ENCODE data around the gene B3GALT6.

GRCh38 chr1:1250786-1251284 lies 18.8 kb downstream of the B3GALT6 start:
- TF ChIP-seq, protein P1, sequence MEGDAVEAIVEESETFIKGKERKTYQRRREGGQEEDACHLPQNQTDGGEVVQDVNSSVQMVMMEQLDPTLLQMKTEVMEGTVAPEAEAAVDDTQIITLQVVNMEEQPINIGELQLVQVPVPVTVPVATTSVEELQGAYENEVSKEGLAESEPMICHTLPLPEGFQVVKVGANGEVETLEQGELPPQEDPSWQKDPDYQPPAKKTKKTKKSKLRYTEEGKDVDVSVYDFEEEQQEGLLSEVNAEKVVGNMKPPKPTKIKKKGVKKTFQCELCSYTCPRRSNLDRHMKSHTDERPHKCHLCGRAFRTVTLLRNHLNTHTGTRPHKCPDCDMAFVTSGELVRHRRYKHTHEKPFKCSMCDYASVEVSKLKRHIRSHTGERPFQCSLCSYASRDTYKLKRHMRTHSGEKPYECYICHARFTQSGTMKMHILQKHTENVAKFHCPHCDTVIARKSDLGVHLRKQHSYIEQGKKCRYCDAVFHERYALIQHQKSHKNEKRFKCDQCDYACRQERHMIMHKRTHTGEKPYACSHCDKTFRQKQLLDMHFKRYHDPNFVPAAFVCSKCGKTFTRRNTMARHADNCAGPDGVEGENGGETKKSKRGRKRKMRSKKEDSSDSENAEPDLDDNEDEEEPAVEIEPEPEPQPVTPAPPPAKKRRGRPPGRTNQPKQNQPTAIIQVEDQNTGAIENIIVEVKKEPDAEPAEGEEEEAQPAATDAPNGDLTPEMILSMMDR (IDR thresholded peaks at IDR 0.05) = no peak
- no peak for TF ChIP-seq POLR2A (IDR thresholded peaks at IDR 0.05)
